Fibroblast of skin of abdomen (primary cell): ENCODE results near the gene RASAL2.

Source experiments
- DNase-seq: peaks from one replicate; pipeline ENCODE4 v3.0.0-alpha.2; 2013

Gene RASAL2

DNA sequence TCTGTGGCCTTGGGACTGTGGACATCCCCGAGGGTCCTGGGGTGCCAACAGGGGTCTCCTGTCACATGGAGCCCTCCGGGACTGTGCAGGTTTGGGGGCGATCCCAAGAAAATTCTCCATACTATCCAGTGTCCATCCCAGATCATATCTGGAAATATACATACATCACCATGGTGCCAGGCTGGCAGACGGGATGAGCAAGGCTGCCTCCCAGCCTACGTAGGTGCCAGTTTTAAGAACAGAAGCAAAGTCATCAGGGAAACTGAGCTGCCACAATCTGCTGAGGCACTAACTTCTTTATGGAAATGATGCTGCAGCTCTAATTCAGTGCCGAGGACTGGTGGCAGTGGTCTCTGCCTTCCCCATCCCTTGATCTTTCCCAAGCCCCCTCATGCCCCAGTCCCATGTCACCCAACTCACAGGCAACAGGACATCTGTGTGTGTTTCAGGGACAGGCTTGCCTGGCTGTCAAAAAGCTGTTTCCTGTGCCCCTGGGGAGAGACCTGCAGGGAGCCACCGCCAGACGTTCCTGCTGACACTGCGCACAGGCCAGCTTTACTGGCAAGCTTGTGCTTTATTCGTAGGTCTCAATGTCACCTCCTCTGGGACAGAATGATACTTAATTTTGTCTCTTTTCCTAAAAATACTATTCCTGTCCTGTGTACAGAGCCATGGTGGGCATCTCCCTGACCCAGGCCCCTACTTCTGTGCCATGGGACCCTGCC lies 434.5 kb downstream of the RASAL2 start:
- DNase-seq, result no peak

DNA sequence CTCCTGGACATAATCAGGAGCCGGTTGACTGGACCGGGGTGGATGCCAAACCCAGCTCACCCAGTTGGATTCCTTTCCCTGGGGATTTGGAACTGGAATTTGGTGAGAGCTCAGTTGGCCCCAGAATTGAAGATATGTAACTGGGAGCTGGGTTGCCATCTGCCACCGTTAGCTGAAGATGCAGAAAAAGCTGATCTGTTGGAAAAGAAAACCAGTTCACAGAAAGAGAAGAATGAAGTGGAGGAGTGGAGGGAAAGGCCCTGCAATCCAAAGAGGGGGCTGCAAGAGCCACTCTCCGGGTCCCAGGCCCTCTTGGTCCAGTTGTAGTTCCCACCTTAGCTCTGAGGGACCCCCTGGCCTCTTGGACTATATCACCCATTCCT lies 435.0 kb downstream of the RASAL2 start:
- no peak for DNase-seq

DNA sequence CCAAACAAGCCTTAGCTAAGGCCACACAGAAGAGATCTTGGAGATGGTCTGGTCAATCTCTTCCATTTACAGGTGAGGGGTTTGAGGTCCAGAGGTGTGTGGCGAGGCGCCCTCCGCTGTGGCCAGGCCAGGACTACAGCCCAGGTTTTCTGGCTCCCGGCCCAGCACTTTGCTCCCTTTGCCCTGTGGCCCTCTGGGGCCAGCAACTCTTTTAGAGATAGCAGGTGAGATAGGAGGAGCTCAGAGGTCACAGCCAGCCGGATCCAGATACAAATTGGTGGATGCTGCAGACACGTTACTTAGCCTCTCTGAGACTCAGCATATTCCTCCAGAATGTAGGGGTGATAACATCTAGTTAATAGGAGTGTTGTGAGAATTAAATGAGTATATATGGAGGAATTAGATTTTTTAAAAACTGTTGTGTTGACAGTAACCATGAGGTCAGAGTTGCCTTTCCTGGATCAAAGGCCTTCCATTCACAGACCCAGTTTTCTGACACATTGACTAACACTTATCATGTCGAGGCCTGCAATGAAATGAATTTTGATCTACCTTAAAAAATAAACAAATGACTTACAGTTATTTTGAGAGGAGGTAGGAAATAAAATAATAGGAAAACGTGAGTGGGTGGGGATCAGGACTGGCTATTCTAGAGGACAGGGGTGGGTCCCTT lies 435.6 kb downstream of the RASAL2 start:
- no peak for DNase-seq

DNA sequence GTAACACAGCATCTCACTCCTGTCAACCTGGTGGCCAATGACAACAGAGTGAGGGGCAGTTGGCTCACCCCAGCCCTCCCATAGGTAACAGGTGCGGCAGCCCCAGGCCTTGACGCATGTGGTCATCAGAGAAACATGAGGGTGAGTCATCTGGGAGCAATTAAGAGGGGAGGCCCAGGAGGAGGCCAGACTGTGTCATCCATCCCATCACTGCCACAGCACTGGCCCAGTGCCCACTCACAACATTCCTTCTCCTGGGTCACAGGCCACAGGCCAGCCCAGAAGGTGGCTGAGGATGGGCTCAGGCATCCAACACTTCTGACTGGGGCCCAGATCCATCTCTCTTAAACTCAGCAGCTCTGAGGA lies 436.1 kb downstream of the RASAL2 start:
- DNase-seq, result peak; percentile 73

DNA sequence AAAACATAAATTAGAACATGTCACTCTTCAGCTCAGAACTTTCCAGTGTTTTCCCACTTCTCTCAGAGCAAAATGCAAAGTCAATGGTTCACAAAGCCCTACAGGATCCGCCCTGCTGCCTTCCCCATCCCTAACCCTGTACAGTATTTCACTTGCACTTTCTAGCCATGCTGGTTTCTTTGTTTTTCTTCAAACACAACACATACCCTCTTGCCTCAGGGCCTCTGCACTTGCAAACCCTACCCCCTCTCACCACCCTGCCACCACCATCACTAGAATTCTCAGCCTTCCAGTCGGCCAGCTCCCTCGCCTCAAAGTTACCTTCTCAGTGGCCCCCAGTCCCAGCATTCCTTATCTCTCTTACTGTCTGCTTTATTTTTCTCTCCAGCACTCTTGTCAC lies 436.6 kb downstream of the RASAL2 start:
- DNase-seq, result no peak

DNA sequence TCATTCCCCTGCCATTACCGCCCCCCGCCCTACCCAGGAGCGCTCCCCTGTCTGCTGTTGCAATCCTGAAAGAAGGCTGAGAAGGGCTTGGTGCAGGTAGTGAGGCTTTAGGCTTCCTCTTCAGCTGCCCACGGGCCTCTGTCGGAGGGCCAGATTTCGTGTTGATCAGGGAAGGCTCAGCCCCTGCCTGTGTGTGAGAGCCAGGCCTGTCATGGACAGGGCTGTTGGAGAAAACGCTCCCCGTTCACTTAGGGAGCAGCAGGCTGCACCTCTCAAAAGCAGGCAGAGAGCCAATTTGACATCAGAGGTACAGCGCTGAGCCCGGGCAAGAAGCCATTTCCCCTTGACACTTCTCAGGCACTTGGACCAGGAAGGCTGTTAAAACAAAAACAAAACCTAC lies 438.0 kb downstream of the RASAL2 start:
- no peak for DNase-seq

DNA sequence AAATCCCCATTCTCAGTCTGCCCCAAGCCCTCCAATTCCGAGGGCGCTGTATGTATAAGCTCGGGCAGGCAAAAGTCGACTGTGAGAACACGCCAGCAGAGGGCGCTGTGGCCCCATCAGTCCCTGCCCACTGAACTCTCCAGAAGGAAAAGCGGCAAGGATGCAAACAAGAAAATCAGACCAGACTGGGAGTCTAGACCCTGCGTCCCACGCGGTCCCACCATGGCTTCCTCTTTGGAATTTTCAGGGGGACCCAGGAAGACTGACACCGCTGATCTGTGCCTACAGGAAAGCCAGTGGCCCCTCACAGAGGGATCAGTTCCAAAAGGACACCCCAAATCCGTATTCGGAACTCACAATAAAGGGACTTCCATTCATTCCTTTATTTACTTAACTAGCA lies 438.5 kb downstream of the RASAL2 start:
- peak; percentile 74 for DNase-seq

DNA sequence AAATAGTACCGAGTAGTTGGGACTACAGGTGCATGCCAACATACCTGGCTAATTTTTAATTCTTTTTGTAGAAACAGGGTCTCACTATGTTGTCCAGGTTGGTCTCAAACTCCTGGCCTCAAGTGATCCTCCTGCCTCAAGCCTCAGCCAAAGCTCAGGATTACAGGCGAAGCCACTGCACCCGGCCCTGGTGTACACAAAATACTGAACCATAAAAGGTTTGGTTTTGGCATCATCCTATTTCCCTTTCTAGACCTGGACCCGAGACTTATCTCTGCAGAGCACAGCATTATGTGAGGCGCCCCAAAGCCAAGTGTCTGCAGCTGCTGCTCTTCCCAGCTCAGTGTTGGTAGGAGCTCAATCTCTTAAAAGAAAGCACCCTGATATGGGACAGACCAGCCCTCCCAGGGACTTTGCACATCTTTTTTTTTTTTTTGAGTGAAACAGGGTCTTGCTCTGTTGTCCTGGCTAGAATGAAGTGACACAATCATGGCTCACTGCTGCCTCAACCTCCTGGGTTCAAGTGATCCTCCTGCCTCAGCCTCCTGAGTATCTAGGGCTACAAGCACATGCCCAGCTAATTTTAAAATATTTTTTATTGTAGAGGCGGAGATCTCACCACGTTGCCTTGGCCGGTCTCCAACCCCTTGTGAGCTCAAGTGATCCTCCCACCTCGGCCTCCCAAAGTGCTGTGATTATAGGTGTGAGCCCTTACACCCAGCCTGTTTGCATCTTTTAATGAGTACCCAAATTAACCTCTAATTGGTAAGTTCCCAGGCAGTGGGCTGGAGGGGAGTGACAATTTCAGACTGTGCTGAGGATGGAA lies 439.4 kb downstream of the RASAL2 start:
- DNase-seq, result no peak
